Kidney (tissue), 14 donors: ENCODE measurements around the gene F3. TPM values are rescaled to one million over a fixed set of nuclear protein-coding genes. Genes with fewer than 3 reads are reported as not detected.

Experiments used
- DNase-seq, 5 donors: peaks; one replicate each; pipeline ENCODE4 v3.0.0-alpha.2; 2013 to 2020
- FAIRE-seq: peaks from 2 replicates; lab custom pipeline; 2012; peaks lifted over from hg19 to GRCh38; lab: Jason Lieb, UNC
- H3K27ac ChIP-seq, 2 donors: one replicate each; pipeline ENCODE4 v1.7.0; 2013; ENCODE audit warnings: low read depth in 2 of 2, low read length in 2 of 2, inconsistent platforms in 1 of 2
- H3K27me3 ChIP-seq: one replicate; pipeline ENCODE4 v1.7.1; 2013; ENCODE audit warnings: low read length, inconsistent platforms; ENCODE audit not compliant: control insufficient read depth, insufficient read depth
- H3K36me3 ChIP-seq, 3 donors: one replicate each; pipeline versions ENCODE4 v1.7.0 to v1.7.1; 2013; ENCODE audit warnings: low read length in 3 of 3, control low read depth in 1 of 3, inconsistent platforms in 1 of 3; ENCODE audit not compliant: insufficient read depth in 3 of 3, control insufficient read depth in 2 of 3
- H3K4me1 ChIP-seq, 3 donors: one replicate each; pipeline versions ENCODE4 v1.7.0 to v1.7.1; 2013; ENCODE audit warnings: low read length in 3 of 3, inconsistent platforms in 1 of 3, low read depth in 1 of 3; ENCODE audit not compliant: control insufficient read depth in 2 of 3, insufficient read depth in 2 of 3
- H3K4me3 ChIP-seq, 3 donors: one replicate each; pipeline versions ENCODE4 v1.7.0 to v1.8.1; 2013; ENCODE audit warnings: low read length in 3 of 3, control low read depth in 1 of 3, inconsistent platforms in 1 of 3
- H3K9ac ChIP-seq, 3 donors: one replicate each; pipeline versions ENCODE4 v1.7.0 to v1.7.1; 2013; ENCODE audit warnings: low read length in 3 of 3, control low read depth in 1 of 3, inconsistent platforms in 1 of 3
- H3K9me3 ChIP-seq, 3 donors: one replicate each; pipeline versions ENCODE4 v1.7.0 to v1.7.1; 2013; ENCODE audit warnings: low read length in 3 of 3, control low read depth in 1 of 3, inconsistent platforms in 1 of 3; ENCODE audit not compliant: control insufficient read depth in 2 of 3, insufficient read depth in 1 of 3
- intact Hi-C: fragments of 100-400 bp; cut with DNase I; formaldehyde crosslinking; loops from one replicate; pipeline ENCODE4 v1.11.1; 2022
- polyA plus RNA-seq: library from polyadenylated mRNA; stranded (reverse); fragments of 350-450 nt; fragmentation: Illumina TruSeq; extraction: RNeasy Lipid Tissue Mini Kit (QIAGEN cat#74804); gene quantifications from one replicate; pipeline ENCODE4 v1.2.3, GENCODE V29; 2014; ENCODE audit warnings: low read depth, low replicate concordance; ENCODE audit not compliant: insufficient read depth
- total RNA-seq: library from RNA; stranded (reverse); fragmentation: NEBNext Ultra II Directional; extraction: Animal tissue kit (Norgen Biotek cat#: 25700); gene quantifications from one replicate; pipeline ENCODE4 v1.2.1, GENCODE V29; 2021
- TF ChIP-seq, protein P1 (sequence below): IDR thresholded peaks from 3 replicates; pipeline ENCODE4 v1.5.1; 2012; ENCODE audit warnings: mild to moderate bottlenecking, moderate library complexity, borderline replicate concordance; ENCODE audit not compliant: insufficient read depth; ENCODE audit errors: extremely low read depth
- donor health status: control.
- donor health status: control.
- donor health status: control.
- donor health status: control.
- donor health status: control.
- donor health status: DM: yes; HTN: yes; CAD: no.
- donor health status: Normal renal cell carcinoma (clear cell type).

F3 gene
- total and polyA plus RNA-seq, 2 donors from 2014 or later: 8.8 to 19.0 TPM

DNA sequence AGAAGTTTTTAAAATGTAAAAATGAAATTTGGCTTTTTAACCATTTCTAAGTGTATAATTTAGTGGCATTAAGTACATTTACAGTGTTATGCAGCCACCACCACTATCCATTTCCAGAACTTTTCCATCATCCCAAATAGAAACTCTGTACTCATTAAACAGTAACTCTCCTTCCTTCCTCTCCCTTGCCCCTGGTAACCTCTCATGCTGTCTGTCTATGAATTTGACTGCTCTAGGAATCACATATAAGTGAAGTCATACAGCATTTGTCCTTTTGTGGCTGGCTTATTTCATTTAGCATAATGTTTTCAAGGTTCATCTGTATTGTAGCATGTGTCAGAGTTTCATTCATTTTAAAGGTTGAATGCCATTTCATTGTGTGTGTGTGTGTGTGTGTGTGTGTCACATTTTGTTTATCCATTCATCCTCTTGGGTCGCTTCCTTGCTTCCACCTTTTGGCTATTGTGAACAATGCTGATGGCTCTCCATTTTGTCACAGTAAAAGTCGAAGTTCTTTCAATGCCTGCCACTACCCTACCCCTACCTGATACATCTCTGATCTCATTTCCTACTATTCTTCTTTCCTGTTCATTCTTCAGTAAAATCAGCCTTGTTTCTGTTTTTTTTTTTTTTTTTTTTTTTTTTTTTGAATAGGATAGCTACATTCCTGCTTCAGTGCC is 45.3 kb downstream of the F3 start:
- DNase-seq: peak in 1 of 5 donors; percentile 11
- intact Hi-C loops: no loop called here
- no peak overlapping the region for H3K9ac ChIP-seq
- peaks cover 5 to 29% (median 7%) of the 10 kb centered on the region in 3 donors for H3K36me3 ChIP-seq
- H3K4me3 ChIP-seq: no peak overlapping the region
- TF ChIP-seq, protein P1, sequence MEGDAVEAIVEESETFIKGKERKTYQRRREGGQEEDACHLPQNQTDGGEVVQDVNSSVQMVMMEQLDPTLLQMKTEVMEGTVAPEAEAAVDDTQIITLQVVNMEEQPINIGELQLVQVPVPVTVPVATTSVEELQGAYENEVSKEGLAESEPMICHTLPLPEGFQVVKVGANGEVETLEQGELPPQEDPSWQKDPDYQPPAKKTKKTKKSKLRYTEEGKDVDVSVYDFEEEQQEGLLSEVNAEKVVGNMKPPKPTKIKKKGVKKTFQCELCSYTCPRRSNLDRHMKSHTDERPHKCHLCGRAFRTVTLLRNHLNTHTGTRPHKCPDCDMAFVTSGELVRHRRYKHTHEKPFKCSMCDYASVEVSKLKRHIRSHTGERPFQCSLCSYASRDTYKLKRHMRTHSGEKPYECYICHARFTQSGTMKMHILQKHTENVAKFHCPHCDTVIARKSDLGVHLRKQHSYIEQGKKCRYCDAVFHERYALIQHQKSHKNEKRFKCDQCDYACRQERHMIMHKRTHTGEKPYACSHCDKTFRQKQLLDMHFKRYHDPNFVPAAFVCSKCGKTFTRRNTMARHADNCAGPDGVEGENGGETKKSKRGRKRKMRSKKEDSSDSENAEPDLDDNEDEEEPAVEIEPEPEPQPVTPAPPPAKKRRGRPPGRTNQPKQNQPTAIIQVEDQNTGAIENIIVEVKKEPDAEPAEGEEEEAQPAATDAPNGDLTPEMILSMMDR: no peak
- H3K27ac ChIP-seq: no peak overlapping the region
- H3K4me1 ChIP-seq: no peaks in the 10 kb centered on the region
- FAIRE-seq: no peak
- H3K27me3 ChIP-seq: no peaks in the 10 kb centered on the region
- no peaks in the 10 kb centered on the region for H3K9me3 ChIP-seq

DNA sequence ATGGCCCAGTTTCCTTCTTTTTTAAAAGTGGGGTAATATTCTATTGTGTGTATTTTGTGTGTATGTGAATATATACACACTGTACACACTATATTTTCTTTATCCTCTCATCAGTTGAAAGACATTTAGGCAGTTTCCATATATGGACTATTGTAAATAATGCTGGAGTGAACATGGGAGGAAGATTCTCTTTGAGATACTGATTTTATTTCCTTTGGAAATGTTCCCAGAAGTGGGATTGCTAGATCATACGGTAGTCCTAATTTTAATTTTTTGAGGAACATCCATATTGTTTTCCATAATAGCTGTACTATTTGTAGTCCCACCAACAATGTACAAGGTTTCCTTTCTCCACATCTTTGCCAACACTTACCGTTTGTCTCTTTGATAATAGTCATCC is 51.0 kb downstream of the F3 start:
- Histone ChIP-seq H3K4me3 (no peak overlapping the region), H3K36me3 (peaks cover 5 to 31% (median 14%) of the 10 kb centered on the region in 3 donors), H3K27me3 (no peaks in the 10 kb centered on the region), H3K4me1 (no peaks in the 10 kb centered on the region), H3K27ac (no peak overlapping the region), H3K9ac (no peak overlapping the region), H3K9me3 (no peaks in the 10 kb centered on the region)
- DNase-seq: no peak
- TF ChIP-seq, protein P1: no peak
- no peak for FAIRE-seq
- intact Hi-C loops: no loop called here

DNA sequence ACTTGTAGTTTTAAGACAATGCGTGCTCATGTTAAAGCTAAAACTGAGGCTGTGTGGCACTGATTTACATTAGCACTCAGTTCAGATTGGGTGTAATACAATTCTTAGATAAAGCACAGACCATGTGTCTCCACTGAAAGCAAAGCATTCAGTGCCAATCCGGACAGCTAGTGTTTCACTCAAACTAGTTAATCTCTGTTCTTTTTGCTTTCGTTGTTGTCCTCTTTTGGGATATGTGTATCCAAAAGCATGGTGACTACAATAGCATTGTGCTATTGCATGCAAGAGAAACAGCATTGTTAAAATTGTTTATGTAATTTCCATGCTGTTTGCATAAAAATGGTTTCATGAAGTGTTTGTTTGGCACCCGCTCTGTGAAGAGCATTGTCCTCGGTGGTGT is 54.6 kb downstream of the F3 start:
- H3K9ac ChIP-seq: no peak overlapping the region
- H3K36me3 ChIP-seq: peaks cover 0 to 25% (median 22%) of the 10 kb centered on the region in 3 donors
- no peaks in the 10 kb centered on the region for H3K4me1 ChIP-seq
- no peak overlapping the region for H3K27ac ChIP-seq
- no peaks in the 10 kb centered on the region for H3K27me3 ChIP-seq
- no peak for DNase-seq
- TF ChIP-seq, protein P1: no peak
- intact Hi-C loops: no loop called here
- FAIRE-seq: no peak
- H3K4me3 ChIP-seq: no peak overlapping the region
- H3K9me3 ChIP-seq: no peaks in the 10 kb centered on the region
